Measurements from ENCODE around the gene RANBP9.

DNA sequence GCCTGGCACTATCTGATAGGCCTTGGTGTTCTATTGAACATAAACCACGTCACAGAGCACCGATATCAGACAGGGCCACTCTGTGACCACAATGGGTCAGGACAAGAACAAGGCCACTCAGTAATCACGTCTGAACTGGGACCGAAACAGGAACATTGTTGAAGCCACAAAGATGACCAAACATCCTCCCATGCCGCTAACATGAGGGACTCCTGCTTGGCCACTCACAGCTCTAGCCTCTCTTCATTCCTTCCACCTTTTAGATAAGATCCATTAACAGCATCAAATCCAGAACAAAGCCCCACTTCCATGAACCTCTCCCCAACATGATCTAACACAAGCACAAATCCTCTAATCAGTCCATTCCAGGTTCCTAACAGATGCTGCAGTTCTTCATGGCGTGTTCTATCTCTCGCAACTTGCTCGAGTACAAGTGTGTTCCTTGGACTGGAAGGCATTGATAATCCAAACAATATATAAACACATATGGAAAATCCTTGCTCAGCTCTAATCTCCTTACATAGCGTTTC lies 129.9 kb downstream of the RANBP9 start:
- TF ChIP-seq EZH2phosphoT487 (IDR thresholded peaks at IDR 0.05; ENCODE audit: borderline replicate concordance, low read length): no peak
- TF ChIP-seq, protein P1, sequence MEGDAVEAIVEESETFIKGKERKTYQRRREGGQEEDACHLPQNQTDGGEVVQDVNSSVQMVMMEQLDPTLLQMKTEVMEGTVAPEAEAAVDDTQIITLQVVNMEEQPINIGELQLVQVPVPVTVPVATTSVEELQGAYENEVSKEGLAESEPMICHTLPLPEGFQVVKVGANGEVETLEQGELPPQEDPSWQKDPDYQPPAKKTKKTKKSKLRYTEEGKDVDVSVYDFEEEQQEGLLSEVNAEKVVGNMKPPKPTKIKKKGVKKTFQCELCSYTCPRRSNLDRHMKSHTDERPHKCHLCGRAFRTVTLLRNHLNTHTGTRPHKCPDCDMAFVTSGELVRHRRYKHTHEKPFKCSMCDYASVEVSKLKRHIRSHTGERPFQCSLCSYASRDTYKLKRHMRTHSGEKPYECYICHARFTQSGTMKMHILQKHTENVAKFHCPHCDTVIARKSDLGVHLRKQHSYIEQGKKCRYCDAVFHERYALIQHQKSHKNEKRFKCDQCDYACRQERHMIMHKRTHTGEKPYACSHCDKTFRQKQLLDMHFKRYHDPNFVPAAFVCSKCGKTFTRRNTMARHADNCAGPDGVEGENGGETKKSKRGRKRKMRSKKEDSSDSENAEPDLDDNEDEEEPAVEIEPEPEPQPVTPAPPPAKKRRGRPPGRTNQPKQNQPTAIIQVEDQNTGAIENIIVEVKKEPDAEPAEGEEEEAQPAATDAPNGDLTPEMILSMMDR (IDR thresholded peaks at IDR 0.05; ENCODE audit: low read depth, low read length, poor library complexity, severe bottlenecking): no peak

Measured in DOHH2 (cell line).